Rectal smooth muscle tissue (tissue), 1 donor: ENCODE results near the gene CHURC1.
A peak's percentile ranks its signal among the peaks of the same experiment; 100 is the strongest.

Experiments
- H3K27ac ChIP-seq: one replicate; pipeline ENCODE4 v1.7.0; 2013; ENCODE audit warnings: low read depth, low read length, inconsistent platforms
- H3K27me3 ChIP-seq: one replicate; pipeline ENCODE4 v1.7.0; 2013; ENCODE audit warnings: low read length; ENCODE audit not compliant: control insufficient read depth, insufficient read depth
- H3K36me3 ChIP-seq: one replicate; pipeline ENCODE4 v1.7.0; 2013; ENCODE audit warnings: low read length; ENCODE audit not compliant: control insufficient read depth, insufficient read depth
- H3K4me1 ChIP-seq: one replicate; pipeline ENCODE4 v1.7.0; 2013; ENCODE audit warnings: low read length; ENCODE audit not compliant: control insufficient read depth, insufficient read depth
- H3K4me3 ChIP-seq: one replicate; pipeline ENCODE4 v1.7.0; 2013; ENCODE audit warnings: low read length
- H3K9ac ChIP-seq: one replicate; pipeline ENCODE4 v1.7.0; 2013; ENCODE audit warnings: low read length

The CHURC1 gene

GRCh38 chr14:64914237-64915028 lies at the start of gene CHURC1:
Gene CHURC1, plus strand, starts transcription at chr14:64914455. Its CDS starts 41 bp downstream, at chr14:64914496.
- Histone ChIP-seq H3K36me3 (no peaks in the 10 kb centered on the region), H3K4me1 (peaks cover 11% of the 10 kb centered on the region), H3K27me3 (no peaks in the 10 kb centered on the region), H3K27ac (peak within 1 kb of the TSS; percentile 84), H3K4me3 (peak within 1 kb of the TSS; percentile 84), H3K9ac (peak within 1 kb of the TSS; percentile 53)

GRCh38 chr14:64865109-64865508 lies 49.1 kb upstream of the CHURC1 start:
- Histone ChIP-seq H3K4me1 (no peaks in the 10 kb centered on the region), H3K4me3 (no peak overlapping the region), H3K9ac (no peak overlapping the region), H3K36me3 (no peaks in the 10 kb centered on the region), H3K27ac (no peak overlapping the region), H3K27me3 (peaks cover 2% of the 10 kb centered on the region)

- Histone ChIP-seq H3K4me1 (no peaks in the 10 kb centered on the region), H3K36me3 (no peaks in the 10 kb centered on the region), H3K27ac (no peak overlapping the region), H3K4me3 (no peak overlapping the region), H3K9ac (no peak overlapping the region), H3K27me3 (peaks cover 2% of the 10 kb centered on the region)
These were observed 48.3 kb upstream of the CHURC1 start for GRCh38 chr14:64865992-64866391.

- H3K36me3 ChIP-seq, result no peaks in the 10 kb centered on the region
- H3K4me1 ChIP-seq, result no peaks in the 10 kb centered on the region
- no peak overlapping the region for H3K27ac ChIP-seq
- H3K27me3 ChIP-seq, result peaks cover 2% of the 10 kb centered on the region
- no peak overlapping the region for H3K9ac ChIP-seq
- H3K4me3 ChIP-seq, result no peak overlapping the region
These were observed 47.1 kb upstream of the CHURC1 start for GRCh38 chr14:64867182-64867581.

GRCh38 chr14:64868379-64868778 lies 45.9 kb upstream of the CHURC1 start:
- H3K9ac ChIP-seq, result no peak overlapping the region
- H3K4me3 ChIP-seq, result no peak overlapping the region
- H3K36me3 ChIP-seq, result no peaks in the 10 kb centered on the region
- no peak overlapping the region for H3K27ac ChIP-seq
- H3K4me1 ChIP-seq, result no peaks in the 10 kb centered on the region
- H3K27me3 ChIP-seq, result peaks cover 2% of the 10 kb centered on the region

GRCh38 chr14:64868841-64869240 lies 45.4 kb upstream of the CHURC1 start:
- Histone ChIP-seq H3K4me3 (no peak overlapping the region), H3K9ac (no peak overlapping the region), H3K36me3 (no peaks in the 10 kb centered on the region), H3K27ac (no peak overlapping the region), H3K4me1 (no peaks in the 10 kb centered on the region), H3K27me3 (peaks cover 2% of the 10 kb centered on the region)

GRCh38 chr14:64870160-64870559 lies 44.1 kb upstream of the CHURC1 start:
- Histone ChIP-seq H3K4me1 (no peaks in the 10 kb centered on the region), H3K27ac (no peak overlapping the region), H3K4me3 (no peak overlapping the region), H3K9ac (no peak overlapping the region), H3K36me3 (no peaks in the 10 kb centered on the region), H3K27me3 (peaks cover 2% of the 10 kb centered on the region)

GRCh38 chr14:64871344-64871743 lies 42.9 kb upstream of the CHURC1 start:
- no peak overlapping the region for H3K4me3 ChIP-seq
- peaks cover 2% of the 10 kb centered on the region for H3K27me3 ChIP-seq
- H3K9ac ChIP-seq, result no peak overlapping the region
- H3K4me1 ChIP-seq, result no peaks in the 10 kb centered on the region
- H3K36me3 ChIP-seq, result no peaks in the 10 kb centered on the region
- H3K27ac ChIP-seq, result no peak overlapping the region

- Histone ChIP-seq H3K27ac (no peak overlapping the region), H3K36me3 (no peaks in the 10 kb centered on the region), H3K4me1 (no peaks in the 10 kb centered on the region), H3K9ac (no peak overlapping the region), H3K4me3 (no peak overlapping the region), H3K27me3 (no peaks in the 10 kb centered on the region)
These were observed 40.6 kb upstream of the CHURC1 start for GRCh38 chr14:64873506-64874219.

GRCh38 chr14:64875350-64875749 lies 38.9 kb upstream of the CHURC1 start:
- no peak overlapping the region for H3K4me3 ChIP-seq
- no peak overlapping the region for H3K27ac ChIP-seq
- H3K27me3 ChIP-seq, result peaks cover 5% of the 10 kb centered on the region
- no peaks in the 10 kb centered on the region for H3K36me3 ChIP-seq
- H3K4me1 ChIP-seq, result no peaks in the 10 kb centered on the region
- H3K9ac ChIP-seq, result no peak overlapping the region

- Histone ChIP-seq H3K9ac (no peak overlapping the region), H3K27me3 (peaks cover 5% of the 10 kb centered on the region), H3K4me3 (no peak overlapping the region), H3K36me3 (no peaks in the 10 kb centered on the region), H3K4me1 (peaks cover 4% of the 10 kb centered on the region), H3K27ac (no peak overlapping the region)
These were observed 36.4 kb upstream of the CHURC1 start for GRCh38 chr14:64877846-64878245.

- Histone ChIP-seq H3K27ac (no peak overlapping the region), H3K4me1 (peaks cover 4% of the 10 kb centered on the region), H3K4me3 (peak overlapping the region; percentile 57), H3K9ac (no peak overlapping the region), H3K36me3 (no peaks in the 10 kb centered on the region), H3K27me3 (peaks cover 5% of the 10 kb centered on the region)
These were observed 35.2 kb upstream of the CHURC1 start for GRCh38 chr14:64878837-64879634.
